Endothelial cell of umbilical vein (primary cell): ENCODE data around the gene SLC26A11. TPM values are rescaled to one million over a fixed set of nuclear protein-coding genes. Genes with fewer than 3 reads are reported as not detected.
A peak's percentile ranks its signal among the peaks of the same experiment; 100 is the strongest.

Experiments
- BruUV-seq: library from RNA; stranded (reverse); fragments of 400-500 nt; replicated peaks from 2 replicates; lab custom pipeline; 2021; lab: Mats Ljungman, UMichigan
- CTCF ChIA-PET: fragments of 300-600, 350-600 bp; sonication (Branson Sonifier 250); formaldehyde crosslinking; loops from one replicate; lab custom pipeline; 2021; ENCODE audit warnings: antibody characterized with exemption, inconsistent platforms; lab: Charles Lee
- POLR2A ChIA-PET: fragments of 300-600, 350-600 bp; sonication (Branson Sonifier 250); formaldehyde crosslinking; loops from one replicate; lab custom pipeline; 2021; ENCODE audit warnings: antibody characterized with exemption, inconsistent platforms; lab: Charles Lee
- DNase-seq: peaks from one replicate; pipeline ENCODE4 v3.0.0-alpha.2; 2011; ENCODE audit warnings: low read depth, low spot score
- FAIRE-seq: peaks from 2 replicates; lab custom pipeline; 2011; peaks lifted over from hg19 to GRCh38; lab: Jason Lieb, UNC
- H2AFZ ChIP-seq: 2 replicates; pipeline ENCODE4 v1.6.0; 2012; ENCODE audit warnings: low read depth, low read length, control low read depth, inconsistent platforms
- H3K27ac ChIP-seq: 2 replicates; pipeline ENCODE4 v1.5.1; 2011; ENCODE audit warnings: low read depth, mild to moderate bottlenecking, control low read depth, low read length, moderate library complexity; ENCODE audit not compliant: insufficient read depth
- H3K27me3 ChIP-seq, 2 experiments: 2 replicates each; pipeline versions ENCODE4 v1.6.0 to v1.6.1; 2011; ENCODE audit warnings: low read length in 2 of 2, mixed read lengths in 1 of 2; ENCODE audit not compliant: control insufficient read depth in 2 of 2, insufficient read depth in 2 of 2
- H3K36me3 ChIP-seq, 2 experiments: 2 replicates in 1 of 2; 3 replicates in 1 of 2; pipeline ENCODE4 v1.5.1; 2011; ENCODE audit warnings: low read length in 2 of 2, mild to moderate bottlenecking in 1 of 2, moderate library complexity in 1 of 2; ENCODE audit not compliant: control insufficient read depth in 2 of 2, insufficient read depth in 2 of 2; ENCODE audit errors: extremely low read depth in 1 of 2
- H3K4me1 ChIP-seq: 3 replicates; pipeline ENCODE4 v1.5.1; 2011; ENCODE audit warnings: mild to moderate bottlenecking, low read length; ENCODE audit not compliant: control insufficient read depth, insufficient read depth; ENCODE audit errors: extremely low read depth
- H3K4me2 ChIP-seq: 2 replicates; pipeline ENCODE4 v1.6.1; 2011; ENCODE audit warnings: low read length, control low read depth, mixed read lengths; ENCODE audit not compliant: insufficient read depth
- H3K4me3 ChIP-seq, 3 experiments: fragments of 200-600 bp in 1 of 3; sonication (generic), shearing (Covaris generic) in 1 of 3; replicated peaks in 1 of 3; 2 replicates each; pipeline ENCODE4 v1.5.1; 2011 to 2016; ENCODE audit warnings: control low read depth in 3 of 3, low read length in 3 of 3, mild to moderate bottlenecking in 2 of 3, inconsistent platforms in 1 of 3, low read depth in 1 of 3, moderate library complexity in 1 of 3; ENCODE audit not compliant: insufficient read depth in 1 of 3
- H3K79me2 ChIP-seq: 2 replicates; pipeline ENCODE4 v1.6.0; 2012; ENCODE audit warnings: low read length, inconsistent platforms; ENCODE audit not compliant: control insufficient read depth, insufficient read depth
- H3K9ac ChIP-seq: replicated peaks from 2 replicates; pipeline ENCODE3; 2011; ENCODE audit warnings: low read length, control low read depth; ENCODE audit not compliant: insufficient read depth; ENCODE audit errors: extremely low read depth
- H3K9me1 ChIP-seq: replicated peaks from 3 replicates; pipeline ENCODE4 v1.6.0; 2011; ENCODE audit warnings: mild to moderate bottlenecking, low read length; ENCODE audit not compliant: control insufficient read depth, insufficient read depth; ENCODE audit errors: extremely low read depth
- H3K9me3 ChIP-seq: replicated peaks from 2 replicates; pipeline ENCODE4 v1.5.1; 2012; ENCODE audit warnings: low read length, inconsistent platforms; ENCODE audit not compliant: control insufficient read depth, insufficient read depth
- H4K20me1 ChIP-seq: replicated peaks from 2 replicates; pipeline ENCODE3; 2011; ENCODE audit warnings: mild to moderate bottlenecking, low read length; ENCODE audit not compliant: control insufficient read depth, insufficient read depth; ENCODE audit errors: extremely low read depth
- EZH2 ChIP-seq: IDR thresholded peaks from 2 replicates; pipeline ENCODE4 v1.6.1; 2012; ENCODE audit warnings: borderline replicate concordance, low read depth, mild to moderate bottlenecking, moderate library complexity, low read length, inconsistent platforms; ENCODE audit not compliant: severe bottlenecking
- FOS ChIP-seq: IDR thresholded peaks from 2 replicates; pipeline ENCODE4 v1.6.1; 2011; ENCODE audit warnings: mild to moderate bottlenecking, low read length, moderate library complexity, borderline replicate concordance; ENCODE audit not compliant: insufficient read depth
- GATA2 ChIP-seq: IDR thresholded peaks from 2 replicates; pipeline ENCODE4 v1.7.0; 2011; ENCODE audit warnings: low read depth, mild to moderate bottlenecking, moderate library complexity, mixed read lengths, low read length; ENCODE audit not compliant: insufficient read length, insufficient read depth
- JUN ChIP-seq: IDR thresholded peaks from 2 replicates; pipeline ENCODE4 v1.6.1; 2011; ENCODE audit warnings: borderline replicate concordance, low read depth; ENCODE audit not compliant: insufficient read length, insufficient read depth
- MYC ChIP-seq: IDR thresholded peaks from one replicate; pipeline ENCODE4 v1.6.1; 2011; ENCODE audit warnings: mild to moderate bottlenecking, low read depth, low read length
- POLR2A ChIP-seq: IDR thresholded peaks from 2 replicates; pipeline ENCODE4 v1.6.1; 2012; ENCODE audit warnings: low read depth, mild to moderate bottlenecking, control low read depth, low read length
- POLR2AphosphoS5 ChIP-seq: IDR thresholded peaks from 2 replicates; pipeline ENCODE4 v1.6.1; 2012; ENCODE audit warnings: low read depth, mild to moderate bottlenecking, control low read depth, low read length, moderate library complexity; ENCODE audit not compliant: insufficient read depth
- dilution Hi-C: fragments of 300-500 bp; cut with MboI; formaldehyde crosslinking; loops from one replicate; pipeline ENCODE4 v1.15.0; 2019; ENCODE audit warnings: low sequenced_read_pairs; ENCODE audit not compliant: extremely low pct_ligation_motif_present
- intact Hi-C: fragments of 100-400 bp; cut with micrococcal nuclease; formaldehyde crosslinking; loops from one replicate; pipeline ENCODE4 v1.10.0; 2022
- polyA plus RNA-seq, 4 experiments: library from polyadenylated mRNA; depleted of rRNA in 3 of 4; stranded (reverse) in 3 of 4; unstranded in 1 of 4; fragments of >200 nt; gene quantifications; 2 replicates each; pipeline versions ENCODE4 v1.2.1 to v1.2.3, GENCODE V29; 2011 to 2012; ENCODE audit warnings: missing spikeins in 1 of 4
- total RNA-seq: library from RNA; stranded (reverse); gene quantifications from 2 replicates; pipeline ENCODE4 v1.2.3, GENCODE V29; 2021
- TF ChIP-seq, protein P1 (sequence below), 2 donors: IDR thresholded peaks; 1 replicate in 1 of 2; 2 replicates in 1 of 2; pipeline ENCODE4 v1.5.1; 2011; ENCODE audit warnings: low read length in 2 of 2, mild to moderate bottlenecking in 2 of 2, moderate library complexity in 2 of 2, control low read depth in 1 of 2, inconsistent platforms in 1 of 2, low read depth in 1 of 2; ENCODE audit not compliant: insufficient read depth in 1 of 2; ENCODE audit errors: extremely low read depth in 1 of 2
- TF ChIP-seq, protein P2 (sequence below): IDR thresholded peaks from 2 replicates; pipeline ENCODE4 v1.6.1; 2011; ENCODE audit not compliant: insufficient read depth, insufficient read length

Gene SLC26A11
- total and polyA plus RNA-seq, 2 donors (not counting 3 experiments of a cell fraction or from before 2014, with no cell fraction given): 25.2 to 33.0 TPM

DNA sequence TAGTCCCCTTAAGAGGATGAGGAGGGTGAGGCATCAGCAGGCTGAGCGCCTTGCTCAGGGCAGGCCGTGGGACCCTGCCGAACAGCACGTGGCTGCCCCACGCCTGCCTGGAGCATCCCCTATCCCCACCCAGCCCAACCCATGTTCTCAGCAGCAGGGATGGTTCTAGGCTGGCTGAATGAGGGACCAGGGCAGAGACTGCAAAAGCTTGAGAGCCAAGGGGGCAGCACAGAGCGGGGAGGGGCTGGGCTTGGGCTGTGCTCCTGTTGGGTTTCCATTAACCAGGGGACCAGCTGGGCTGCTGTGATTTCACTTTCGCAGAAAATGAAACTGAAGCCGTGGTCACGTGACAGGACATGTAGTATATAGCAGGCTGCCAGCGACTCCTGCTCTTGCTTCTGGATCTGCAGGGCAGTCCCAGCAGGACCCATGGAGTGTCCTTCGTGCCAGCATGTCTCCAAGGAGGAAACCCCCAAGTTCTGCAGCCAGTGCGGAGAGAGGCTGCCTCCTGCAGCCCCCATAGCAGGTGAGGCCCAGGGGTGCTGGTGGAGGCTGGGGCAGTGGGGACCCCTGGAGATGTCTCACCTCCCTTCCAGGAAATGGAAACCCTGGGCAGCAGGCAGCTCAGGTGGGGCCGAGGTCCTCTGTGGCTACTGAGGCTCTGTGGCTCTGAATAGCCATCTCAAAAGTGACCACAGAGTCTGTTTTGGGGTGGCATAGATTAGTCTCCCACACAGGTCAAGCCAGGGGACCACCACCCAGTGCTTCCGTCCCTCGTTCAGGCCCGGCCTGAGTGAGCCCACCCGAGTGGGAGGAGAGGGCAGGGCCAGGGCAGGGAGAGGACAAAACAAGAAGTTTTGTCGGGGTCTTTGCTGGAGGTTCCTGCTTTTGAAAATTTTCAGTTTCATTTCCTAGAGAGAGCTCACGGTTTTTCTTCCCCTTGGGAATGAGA is 43.3 kb downstream of the SLC26A11 start:
- H3K4me2 ChIP-seq: peak overlapping the region; percentile 71
- no peak for TF ChIP-seq JUN
- TF ChIP-seq POLR2A: peak; percentile 77
- TF ChIP-seq MYC: no peak
- peak; percentile 41 for TF ChIP-seq POLR2AphosphoS5
- TF ChIP-seq FOS: no peak
- no peak for TF ChIP-seq GATA2
- TF ChIP-seq, protein P1, sequence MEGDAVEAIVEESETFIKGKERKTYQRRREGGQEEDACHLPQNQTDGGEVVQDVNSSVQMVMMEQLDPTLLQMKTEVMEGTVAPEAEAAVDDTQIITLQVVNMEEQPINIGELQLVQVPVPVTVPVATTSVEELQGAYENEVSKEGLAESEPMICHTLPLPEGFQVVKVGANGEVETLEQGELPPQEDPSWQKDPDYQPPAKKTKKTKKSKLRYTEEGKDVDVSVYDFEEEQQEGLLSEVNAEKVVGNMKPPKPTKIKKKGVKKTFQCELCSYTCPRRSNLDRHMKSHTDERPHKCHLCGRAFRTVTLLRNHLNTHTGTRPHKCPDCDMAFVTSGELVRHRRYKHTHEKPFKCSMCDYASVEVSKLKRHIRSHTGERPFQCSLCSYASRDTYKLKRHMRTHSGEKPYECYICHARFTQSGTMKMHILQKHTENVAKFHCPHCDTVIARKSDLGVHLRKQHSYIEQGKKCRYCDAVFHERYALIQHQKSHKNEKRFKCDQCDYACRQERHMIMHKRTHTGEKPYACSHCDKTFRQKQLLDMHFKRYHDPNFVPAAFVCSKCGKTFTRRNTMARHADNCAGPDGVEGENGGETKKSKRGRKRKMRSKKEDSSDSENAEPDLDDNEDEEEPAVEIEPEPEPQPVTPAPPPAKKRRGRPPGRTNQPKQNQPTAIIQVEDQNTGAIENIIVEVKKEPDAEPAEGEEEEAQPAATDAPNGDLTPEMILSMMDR (IDR thresholded peaks at IDR 0.05; ENCODE audit: extremely low read depth in 1 of 2, insufficient read depth in 1 of 2, low read depth in 1 of 2, low read length in 2 of 2): peak in 1 of 2 donors; percentile 18
- TF ChIP-seq EZH2: no peak
- TF ChIP-seq, protein P2, sequence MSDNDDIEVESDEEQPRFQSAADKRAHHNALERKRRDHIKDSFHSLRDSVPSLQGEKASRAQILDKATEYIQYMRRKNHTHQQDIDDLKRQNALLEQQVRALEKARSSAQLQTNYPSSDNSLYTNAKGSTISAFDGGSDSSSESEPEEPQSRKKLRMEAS: peak; percentile 85
- no peaks in the 10 kb centered on the region for H3K9me1 ChIP-seq
- H3K9ac ChIP-seq: peak overlapping the region; percentile 29
- ChIA-PET POLR2A (no interaction called here), CTCF (interaction anchor here (0.6 to 1.2 kb wide), 3 partner anchors 14 to 116 kb away, joined by 3 to 6 read pairs (median 3); partner anchors contain the start of gene EIF4A3)
- H3K36me3 ChIP-seq: peaks cover 2 to 4% of the 10 kb centered on the region in 2 experiments
- no peaks in the 10 kb centered on the region for H4K20me1 ChIP-seq
- H3K27ac ChIP-seq: no peak overlapping the region
- no TSS peak for BruUV-seq
- peak overlapping the region in 2 of 3 experiments; percentile 1 to 12 for H3K4me3 ChIP-seq
- H3K79me2 ChIP-seq: peaks cover 22% of the 10 kb centered on the region
- intact Hi-C loops: loop anchor here (2.0 to 5.0 kb wide), 3 partner anchors 15 to 116 kb away; partner anchors contain the start of gene EIF4A3
- H3K27me3 ChIP-seq: no peaks in the 10 kb centered on the region
- peak; percentile 86 for DNase-seq
- peaks cover 30% of the 10 kb centered on the region for H3K4me1 ChIP-seq
- dilution Hi-C loops: no loop called here
- no peaks in the 10 kb centered on the region for H3K9me3 ChIP-seq
- H2AFZ ChIP-seq: no peak overlapping the region
- FAIRE-seq: peak; percentile 97
